Measurements from ENCODE around the gene EI24.
"Not testable (repeated sequence)": the region's sequence is repeated elsewhere in the genome, so short reads cannot be mapped to it uniquely, and the experiment has no call there.

The EI24 gene

GRCh38 chr11:125568970-125569914 is at the start of gene EI24:
Gene EI24, plus strand, starts transcription at chr11:125569477. Its CDS starts 3,051 bp downstream, at chr11:125572528.
- peak; percentile 81 to 90 for DNase-seq (ENCODE audit: low read depth in 2 of 2)

DNA sequence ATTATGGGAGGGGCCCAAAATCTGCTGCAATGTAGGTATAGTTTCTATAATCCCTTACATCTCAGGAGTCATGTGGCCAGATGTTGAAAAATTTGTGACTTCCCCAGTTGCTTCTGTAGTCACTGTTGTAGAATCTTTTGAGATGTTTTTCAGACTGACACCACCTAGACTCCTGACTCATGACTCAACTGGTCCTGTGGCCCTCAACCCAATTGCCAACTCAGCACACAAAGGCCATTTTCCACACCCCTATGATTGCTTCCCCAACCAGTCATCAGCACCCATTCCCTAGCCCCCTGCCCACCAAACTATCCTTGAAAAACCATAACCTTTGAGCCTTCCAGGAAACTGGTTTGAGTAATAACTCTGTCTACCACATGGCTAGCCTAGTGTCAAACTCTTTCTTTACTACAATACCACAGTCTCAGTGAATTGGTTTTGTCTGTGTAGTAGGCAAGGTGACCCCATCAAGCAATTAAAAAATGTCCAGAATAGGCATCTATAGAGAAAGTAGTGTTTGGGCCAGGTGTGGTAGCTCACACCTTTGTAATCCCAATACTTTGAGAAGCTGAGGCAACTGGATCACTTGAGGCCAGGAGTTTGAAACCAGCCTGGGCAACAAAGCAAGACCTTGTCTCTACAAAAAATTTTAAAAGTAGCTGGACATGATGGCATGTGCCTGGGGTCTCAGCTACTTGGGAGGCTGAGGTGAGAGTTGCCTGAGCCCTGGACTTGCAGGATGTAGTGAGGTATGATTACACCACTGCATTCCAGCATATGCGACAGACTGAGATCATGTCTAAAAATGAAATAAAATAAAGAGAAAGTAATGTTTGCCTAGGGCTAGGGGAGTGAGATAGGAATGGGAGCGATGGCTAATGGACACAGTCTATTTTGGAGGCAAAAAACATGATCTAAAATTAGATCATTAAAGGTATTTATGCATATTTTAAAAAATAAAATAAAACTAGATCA is 49.1 kb upstream of the EI24 start:
- no peak for DNase-seq (ENCODE audit: low read depth in 2 of 2)

DNA sequence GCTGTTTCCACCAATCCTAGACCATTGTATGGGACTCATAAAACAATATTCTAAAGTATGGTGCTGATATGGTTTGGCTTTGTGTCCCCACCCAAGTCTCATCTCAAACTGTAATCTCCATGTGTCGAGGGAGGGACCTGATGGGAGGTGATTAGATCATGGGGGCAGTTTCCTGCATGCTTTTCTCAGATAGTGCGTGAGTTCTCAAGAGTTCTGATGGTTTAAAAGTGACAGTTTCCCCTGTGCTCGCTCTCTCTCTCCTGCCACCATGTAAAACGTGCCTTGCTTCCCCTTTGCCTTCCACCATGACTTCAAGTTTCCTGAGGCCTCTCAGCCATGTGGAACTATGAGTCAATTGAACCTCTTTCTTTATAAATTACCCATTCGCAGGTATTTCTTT is 44.0 kb upstream of the EI24 start:
- no peak for DNase-seq (ENCODE audit: low read depth in 2 of 2)

- DNase-seq (ENCODE audit: low read depth in 2 of 2) = no peak
Observed at GRCh38 chr11:125532668-125533067, 36.6 kb upstream of the EI24 start.

- DNase-seq (ENCODE audit: low read depth in 2 of 2) = no peak
Observed at GRCh38 chr11:125535585-125535984, 33.7 kb upstream of the EI24 start.

GRCh38 chr11:125536834-125537233 is 32.4 kb upstream of the EI24 start:
- not testable (repeated sequence) for DNase-seq (ENCODE audit: low read depth in 2 of 2)

DNA sequence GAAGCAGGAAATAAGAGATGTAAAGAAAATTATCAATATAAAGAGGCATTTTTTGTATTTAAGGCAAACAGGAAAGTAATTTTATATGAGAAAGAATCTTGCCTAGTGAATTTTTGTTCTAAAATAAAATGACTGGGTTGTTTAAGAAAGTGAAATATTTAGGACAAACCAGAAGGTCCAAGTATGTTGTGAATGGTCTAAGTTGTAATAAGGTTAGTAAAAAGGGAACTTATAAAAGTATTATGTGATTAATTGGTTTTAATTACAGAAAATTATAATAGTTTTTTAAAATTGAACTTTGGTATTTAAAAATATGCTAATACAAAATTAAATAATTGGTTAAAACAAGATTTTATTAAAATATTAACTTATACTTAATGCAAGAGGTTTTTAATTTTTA is 26.6 kb upstream of the EI24 start:
- DNase-seq (ENCODE audit: low read depth in 2 of 2) = no peak

- DNase-seq (ENCODE audit: low read depth in 2 of 2) = no peak
Observed at GRCh38 chr11:125550780-125551179, 18.5 kb upstream of the EI24 start.

GRCh38 chr11:125551835-125552342 is 17.4 kb upstream of the EI24 start:
- no peak for DNase-seq (ENCODE audit: low read depth in 2 of 2)

DNA sequence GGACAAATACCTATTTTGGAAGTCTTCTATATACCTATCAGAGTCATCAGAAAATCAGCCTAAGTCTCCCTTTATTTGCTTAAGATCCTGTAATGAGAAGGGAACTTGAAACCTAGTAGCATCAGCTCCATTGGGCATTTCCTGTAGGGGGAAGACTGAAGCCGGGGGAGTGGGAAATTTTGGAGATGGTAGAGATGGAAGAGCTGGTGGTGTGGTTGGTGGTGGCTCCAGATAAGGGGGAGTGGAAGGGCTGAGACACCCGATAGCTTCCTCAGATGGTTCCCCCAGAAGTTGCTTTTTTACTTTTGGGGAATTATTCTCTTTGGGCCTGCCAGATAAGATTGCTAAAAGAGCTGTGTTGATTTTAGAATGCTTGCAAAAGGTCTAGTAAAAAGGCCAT is 16.4 kb upstream of the EI24 start:
- DNase-seq (ENCODE audit: low read depth in 2 of 2) = no peak

- DNase-seq (ENCODE audit: low read depth in 2 of 2) = no peak
Observed at GRCh38 chr11:125553357-125553756, 15.9 kb upstream of the EI24 start.

- no peak for DNase-seq (ENCODE audit: low read depth in 2 of 2)
Observed at GRCh38 chr11:125554038-125554437, 15.2 kb upstream of the EI24 start.

DNA sequence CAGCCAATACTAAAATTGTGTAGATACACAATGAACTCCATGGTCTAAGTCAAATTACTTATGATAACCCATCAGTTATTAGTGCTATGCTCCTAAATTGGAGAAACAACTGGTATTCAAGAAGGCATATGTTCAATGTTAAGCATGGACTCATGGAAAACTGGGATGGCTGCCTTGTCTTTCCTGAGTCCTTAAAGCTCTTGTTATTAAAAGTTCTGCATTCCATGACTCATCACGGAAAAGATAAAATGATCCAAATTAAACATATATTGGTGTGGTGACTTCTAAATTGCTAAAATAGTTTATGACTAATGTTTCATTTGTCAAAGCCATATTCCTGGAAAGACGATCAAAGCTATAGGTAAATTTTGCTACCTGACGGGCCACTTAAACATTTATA is 9.4 kb upstream of the EI24 start:
- DNase-seq (ENCODE audit: low read depth in 2 of 2) = no peak

- DNase-seq (ENCODE audit: low read depth in 2 of 2) = no peak
Observed at GRCh38 chr11:125561924-125562323, 7.4 kb upstream of the EI24 start.

- no peak for DNase-seq (ENCODE audit: low read depth in 2 of 2)
Observed at GRCh38 chr11:125562430-125562829, 6.8 kb upstream of the EI24 start.

DNA sequence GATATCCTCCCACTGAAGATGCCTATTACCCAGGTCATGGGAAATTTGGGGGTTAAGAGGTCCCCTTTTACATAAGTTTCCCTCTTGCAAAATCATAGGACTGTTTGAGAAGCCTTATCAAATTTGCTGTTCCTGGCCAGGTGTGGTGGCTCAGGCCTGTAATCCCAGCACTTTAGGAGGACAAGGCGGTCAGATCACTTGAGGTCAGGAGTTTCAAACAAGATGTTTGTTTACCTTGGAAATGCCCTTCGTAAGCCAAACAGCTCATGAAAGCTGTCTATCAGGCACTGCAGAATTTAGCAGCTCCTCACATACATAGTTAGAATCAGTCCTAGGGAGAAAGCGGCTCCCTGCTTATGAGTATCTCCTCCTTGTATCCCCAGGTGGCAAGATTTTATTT is 4.9 kb upstream of the EI24 start:
- DNase-seq (ENCODE audit: low read depth in 2 of 2) = no peak

GRCh38 chr11:125566235-125566634 is 3.0 kb upstream of the EI24 start:
- no peak for DNase-seq (ENCODE audit: low read depth in 2 of 2)

GRCh38 chr11:125569915-125570621 is 791 bp downstream of the EI24 start:
- DNase-seq (ENCODE audit: low read depth in 2 of 2) = peak in 1 of 2 donors; percentile 14

GRCh38 chr11:125570952-125571351 is 1.7 kb downstream of the EI24 start:
- no peak for DNase-seq (ENCODE audit: low read depth in 2 of 2)

DNA sequence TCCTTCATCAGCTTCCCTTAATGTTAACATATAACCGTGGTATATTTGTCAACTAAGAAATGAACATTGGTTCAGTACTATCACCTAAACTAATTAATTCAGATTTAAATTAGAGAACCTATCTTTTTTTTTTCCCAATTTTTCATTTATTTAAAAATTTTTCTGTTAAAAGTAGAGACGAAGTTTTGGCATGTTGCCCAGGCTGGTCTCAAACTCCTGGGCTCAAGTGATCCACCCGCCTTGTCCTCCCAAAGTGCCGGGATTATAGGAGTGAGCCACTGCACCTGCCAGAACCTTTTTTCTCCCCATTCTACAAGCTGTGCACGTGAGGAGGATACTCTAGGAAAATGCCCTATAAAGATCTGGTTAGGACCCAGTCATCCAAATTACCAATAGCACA is 3.6 kb downstream of the EI24 start:
- no peak for DNase-seq (ENCODE audit: low read depth in 2 of 2)

- not testable (repeated sequence) for DNase-seq (ENCODE audit: low read depth in 2 of 2)
Observed at GRCh38 chr11:125577181-125577580, 7.9 kb downstream of the EI24 start.

DNA sequence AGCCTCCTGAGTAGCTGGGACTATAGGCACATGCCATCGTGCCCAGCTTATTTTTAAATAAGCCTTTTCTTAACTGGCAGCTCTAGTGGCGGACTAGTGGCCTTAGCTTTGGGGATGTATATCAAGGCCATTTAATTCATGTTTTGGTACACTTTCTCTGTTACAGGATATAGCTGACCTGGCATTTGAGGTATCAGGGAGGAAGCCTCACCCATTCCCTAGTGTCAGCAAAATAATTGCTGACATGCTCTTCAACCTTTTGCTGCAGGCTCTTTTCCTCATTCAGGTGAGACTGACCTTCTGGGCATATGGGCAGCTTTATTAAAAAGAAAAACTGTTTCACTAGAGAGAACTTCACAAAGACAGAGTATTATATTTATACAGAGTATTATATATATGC is 9.5 kb downstream of the EI24 start:
- no peak for DNase-seq (ENCODE audit: low read depth in 2 of 2)
